Lung (tissue), 12 donors: ENCODE results near the gene RNF225. TPM values are rescaled to one million over a fixed set of nuclear protein-coding genes. Genes with fewer than 3 reads are reported as not detected.

Source experiments
- ATAC-seq: fragments of 200-7000 bp; cut with Tn5 transposase; one replicate; pipeline ENCODE4 v1.9.1; 2020; ENCODE audit warnings: moderate number of reproducible peaks; ENCODE audit not compliant: insufficient read depth, low FRiP score
- DNase-seq, 3 donors: peaks; one replicate each; pipeline ENCODE4 v3.0.0-alpha.2; 2013 to 2017
- H3K27ac ChIP-seq, 2 donors: one replicate each; pipeline ENCODE4 v1.5.1; 2013; ENCODE audit warnings: mild to moderate bottlenecking in 2 of 2, moderate library complexity in 2 of 2, control low read depth in 1 of 2, inconsistent platforms in 1 of 2, low read depth in 1 of 2, low read length in 1 of 2
- H3K27me3 ChIP-seq, 3 donors: one replicate each; pipeline ENCODE4 v1.5.1; 2013; ENCODE audit warnings: low read length in 2 of 3; ENCODE audit not compliant: control insufficient read depth in 3 of 3, insufficient read depth in 3 of 3
- H3K36me3 ChIP-seq, 4 donors: one replicate each; pipeline ENCODE4 v1.5.1; 2013; ENCODE audit warnings: low read length in 4 of 4, mild to moderate bottlenecking in 1 of 4, moderate library complexity in 1 of 4; ENCODE audit not compliant: control insufficient read depth in 4 of 4, insufficient read depth in 4 of 4
- H3K4me1 ChIP-seq, 5 donors: one replicate each; pipeline ENCODE4 v1.5.1; 2013; ENCODE audit warnings: low read length in 5 of 5, mild to moderate bottlenecking in 2 of 5, moderate library complexity in 1 of 5; ENCODE audit not compliant: control insufficient read depth in 5 of 5, insufficient read depth in 5 of 5
- H3K4me3 ChIP-seq: one replicate; pipeline ENCODE4 v1.5.1; 2013; ENCODE audit warnings: mild to moderate bottlenecking, control low read depth, moderate library complexity
- H3K9ac ChIP-seq, 2 donors: one replicate each; pipeline ENCODE4 v1.5.1; 2013; ENCODE audit warnings: low read length in 2 of 2, control low read depth in 1 of 2; ENCODE audit not compliant: insufficient read depth in 1 of 2
- H3K9me3 ChIP-seq, 4 donors: one replicate each; pipeline ENCODE4 v1.5.1; 2013; ENCODE audit warnings: low read length in 3 of 4, mild to moderate bottlenecking in 1 of 4, moderate library complexity in 1 of 4; ENCODE audit not compliant: control insufficient read depth in 4 of 4, insufficient read depth in 3 of 4
- CTCF ChIP-seq: IDR thresholded peaks from 2 replicates; pipeline ENCODE4 v1.5.1; 2012; ENCODE audit warnings: mild to moderate bottlenecking; ENCODE audit errors: control extremely low read depth, extremely low read depth
- WGBS, 2 donors: extraction: QIAGEN DNeasy Blood & Tissue Kit; methylation state at CpG; one replicate each; pipeline ENCODE4 v1.1.7; 2013; 5-methylcytosine and 5-hydroxymethylcytosine counted together
- polyA plus RNA-seq, 2 donors: library from polyadenylated mRNA; stranded (reverse); fragments of 200-250 nt; gene quantifications; one replicate each; pipeline ENCODE4 v1.2.1, GENCODE V29; 2013
- total RNA-seq, 2 donors: library from RNA; depleted of rRNA in 1 of 2; stranded (reverse); fragments of >200 nt in 1 of 2; gene quantifications; one replicate each; pipeline ENCODE4 v1.2.1, GENCODE V29; 2014 to 2021
- donor health status: control.
- donor health status: control.
- donor health status: Bipolar disorder and iron deficiency.
- donor health status: healthy.
- donor health status: DM: yes; HTN: yes; CAD: no.

The RNF225 gene
- total and polyA plus RNA-seq, 4 donors: 0.14 to 1.5 (median 0.26) TPM; not detected in 1

GRCh38 chr19:58386576-58387337 is 8.7 kb upstream of the RNF225 start, which contains the start of gene RPS5:
Gene RPS5, plus strand, starts transcription at chr19:58387269. Its CDS starts 869 bp downstream, at chr19:58388138.
- WGBS, 2 donors: 0 to 1% methylated on average over 57 to 64 of the region's 64 CpGs
- ATAC-seq: peak; percentile 92
- Histone ChIP-seq H3K27me3 (no peaks in the 10 kb centered on the region), H3K27ac (peak within 1 kb of the TSS; percentile 97 to 99), H3K36me3 (peaks cover 3 to 8% (median 7%) of the 10 kb centered on the region in 4 donors), H3K9ac (peak within 1 kb of the TSS; percentile 80 to 94), H3K4me1 (peaks cover 0 to 25% (median 17%) of the 10 kb centered on the region in 5 donors), H3K4me3 (peak within 1 kb of the TSS; percentile 77), H3K9me3 (no peaks in the 10 kb centered on the region)
- peak; percentile 97 to 100 (median 99) for DNase-seq
- TF ChIP-seq CTCF: no peak

GRCh38 chr19:58387338-58388174 is 7.9 kb upstream of the RNF225 start:
- ATAC-seq (no peak), DNase-seq (no peak)
- Histone ChIP-seq H3K9me3 (no peaks in the 10 kb centered on the region), H3K4me3 (peak overlapping the region; percentile 77), H3K4me1 (peaks cover 0 to 23% (median 16%) of the 10 kb centered on the region in 5 donors), H3K27me3 (no peaks in the 10 kb centered on the region), H3K27ac (peak overlapping the region; percentile 64 to 82), H3K36me3 (peaks cover 5 to 11% (median 7%) of the 10 kb centered on the region in 4 donors), H3K9ac (peak overlapping the region; percentile 49 to 80)
- 8 to 9% methylated on average over 39 of the region's 39 CpGs for WGBS, 2 donors
- TF ChIP-seq CTCF: no peak

GRCh38 chr19:58388175-58388526 is 7.3 kb upstream of the RNF225 start:
- DNase-seq: no peak
- peaks cover 8 to 14% (median 11%) of the 10 kb centered on the region in 4 donors for H3K36me3 ChIP-seq
- no peaks in the 10 kb centered on the region for H3K27me3 ChIP-seq
- no peaks in the 10 kb centered on the region for H3K9me3 ChIP-seq
- 88% methylated on average over 3 of the region's 3 CpGs for WGBS, 2 donors
- no peak for ATAC-seq
- peak overlapping the region in 1 of 2 donors; percentile 80 for H3K9ac ChIP-seq
- peaks cover 0 to 23% (median 16%) of the 10 kb centered on the region in 5 donors for H3K4me1 ChIP-seq
- TF ChIP-seq CTCF: no peak
- no peak overlapping the region for H3K27ac ChIP-seq
- H3K4me3 ChIP-seq: peak overlapping the region; percentile 77
